ENCODE results near the gene EIF4A2. TPM values are rescaled to one million over a fixed set of nuclear protein-coding genes. Genes with fewer than 3 reads are reported as not detected.

The EIF4A2 gene
- total RNA-seq, 1 experiment from 2014 or later, result 574 TPM

GRCh38 chr3:186775999-186776398 lies 7.4 kb upstream of the EIF4A2 start:
- TF ChIP-seq FOXK1 (CRISPR knock-in tag; IDR thresholded peaks at IDR 0.05) (peak; percentile 33; the same call in 1 of the 2 replicates), ETV6 (CRISPR knock-in tag; IDR thresholded peaks at IDR 0.05) (peak; percentile 73; the same call in 1 of the 2 replicates), FOXP4 (CRISPR knock-in tag; IDR thresholded peaks at IDR 0.05) (no peak), ZNF423 (CRISPR knock-in tag; IDR thresholded peaks at IDR 0.05) (0 out of 2 replicates have a peak, but pooled peaks have one; percentile 11), TEAD1 (CRISPR knock-in tag; IDR thresholded peaks at IDR 0.05) (peak; percentile 37; the same call in 1 of the 2 replicates), ZNF425 (CRISPR knock-in tag; conservative IDR thresholded peaks at IDR 0.05) (no peak), ZMAT4 (CRISPR knock-in tag; IDR thresholded peaks at IDR 0.05) (no peak)
- TF ChIP-seq, protein P1, sequence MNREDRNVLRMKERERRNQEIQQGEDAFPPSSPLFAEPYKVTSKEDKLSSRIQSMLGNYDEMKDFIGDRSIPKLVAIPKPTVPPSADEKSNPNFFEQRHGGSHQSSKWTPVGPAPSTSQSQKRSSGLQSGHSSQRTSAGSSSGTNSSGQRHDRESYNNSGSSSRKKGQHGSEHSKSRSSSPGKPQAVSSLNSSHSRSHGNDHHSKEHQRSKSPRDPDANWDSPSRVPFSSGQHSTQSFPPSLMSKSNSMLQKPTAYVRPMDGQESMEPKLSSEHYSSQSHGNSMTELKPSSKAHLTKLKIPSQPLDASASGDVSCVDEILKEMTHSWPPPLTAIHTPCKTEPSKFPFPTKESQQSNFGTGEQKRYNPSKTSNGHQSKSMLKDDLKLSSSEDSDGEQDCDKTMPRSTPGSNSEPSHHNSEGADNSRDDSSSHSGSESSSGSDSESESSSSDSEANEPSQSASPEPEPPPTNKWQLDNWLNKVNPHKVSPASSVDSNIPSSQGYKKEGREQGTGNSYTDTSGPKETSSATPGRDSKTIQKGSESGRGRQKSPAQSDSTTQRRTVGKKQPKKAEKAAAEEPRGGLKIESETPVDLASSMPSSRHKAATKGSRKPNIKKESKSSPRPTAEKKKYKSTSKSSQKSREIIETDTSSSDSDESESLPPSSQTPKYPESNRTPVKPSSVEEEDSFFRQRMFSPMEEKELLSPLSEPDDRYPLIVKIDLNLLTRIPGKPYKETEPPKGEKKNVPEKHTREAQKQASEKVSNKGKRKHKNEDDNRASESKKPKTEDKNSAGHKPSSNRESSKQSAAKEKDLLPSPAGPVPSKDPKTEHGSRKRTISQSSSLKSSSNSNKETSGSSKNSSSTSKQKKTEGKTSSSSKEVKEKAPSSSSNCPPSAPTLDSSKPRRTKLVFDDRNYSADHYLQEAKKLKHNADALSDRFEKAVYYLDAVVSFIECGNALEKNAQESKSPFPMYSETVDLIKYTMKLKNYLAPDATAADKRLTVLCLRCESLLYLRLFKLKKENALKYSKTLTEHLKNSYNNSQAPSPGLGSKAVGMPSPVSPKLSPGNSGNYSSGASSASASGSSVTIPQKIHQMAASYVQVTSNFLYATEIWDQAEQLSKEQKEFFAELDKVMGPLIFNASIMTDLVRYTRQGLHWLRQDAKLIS (CRISPR knock-in tag; IDR thresholded peaks at IDR 0.05; ENCODE audit: borderline replicate concordance), result no peak
- peak overlapping the region; percentile 65 for H3K27ac Mint-ChIP-seq
- ChIA-PET CTCF (interaction anchor here (1.0 kb wide), 1 partner anchor 159 kb away, joined by 7 read pairs; no protein-coding TSS in a partner anchor), POLR2A (interaction anchor here (0.7 kb wide), 1 partner anchor 34 kb away, joined by 3 read pairs; no protein-coding TSS in a partner anchor)
- H3K9me3 Mint-ChIP-seq, result no peaks in the 10 kb centered on the region
- ATAC-seq (peak; percentile 81), DNase-seq (ENCODE audit: low spot score) (peak; percentile 30)
- peaks cover 42% of the 10 kb centered on the region for H3K27me3 Mint-ChIP-seq (ENCODE audit: low read depth)
- H3K36me3 Mint-ChIP-seq, result no peaks in the 10 kb centered on the region
- peak overlapping the region; percentile 24; the same call in 1 of the 2 replicates for H3K4me3 Mint-ChIP-seq
- peaks cover 26% of the 10 kb centered on the region for H3K4me1 Mint-ChIP-seq

DNA sequence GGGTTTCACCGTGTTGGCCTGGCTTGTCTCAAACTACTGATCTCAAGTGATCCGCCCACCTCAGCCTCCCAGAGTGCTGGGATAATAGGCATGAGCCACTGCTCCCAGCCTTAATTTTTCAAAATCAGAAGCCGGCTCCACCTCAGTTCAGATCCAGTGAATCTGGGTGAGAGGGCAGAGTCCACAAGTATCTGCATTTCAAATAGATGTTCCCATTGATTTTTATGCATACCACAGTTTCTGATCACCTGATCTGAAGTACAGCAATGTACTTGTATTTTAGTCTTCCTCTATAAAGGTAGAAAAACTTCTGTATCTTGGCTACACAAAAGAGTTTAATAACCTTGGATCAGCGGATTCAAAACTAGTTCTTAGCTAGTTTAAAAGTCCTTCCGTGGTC lies 4.2 kb upstream of the EIF4A2 start:
- ATAC-seq (no peak), DNase-seq (ENCODE audit: low spot score) (no peak)
- Mint-ChIP-seq H3K27me3 (ENCODE audit: low read depth) (peaks cover 19% of the 10 kb centered on the region), H3K9me3 (no peaks in the 10 kb centered on the region), H3K27ac (no peak overlapping the region), H3K4me3 (no peak overlapping the region), H3K36me3 (peaks cover 9% of the 10 kb centered on the region), H3K4me1 (peaks cover 20% of the 10 kb centered on the region)
- CTCF ChIA-PET, result interaction anchor here (1.0 kb wide), 2 partner anchors 162 to 165 kb away, joined by 3 read pairs; no protein-coding TSS in a partner anchor
- POLR2A ChIA-PET, result no interaction called here
- TF ChIP-seq CREB1 (CRISPR knock-in tag; IDR thresholded peaks at IDR 0.05) (no peak), NR3C1 (CRISPR knock-in tag; conservative IDR thresholded peaks at IDR 0.05; ENCODE audit: low read depth) (no peak), CDX4 (CRISPR knock-in tag; IDR thresholded peaks at IDR 0.05; ENCODE audit: borderline replicate concordance) (no peak), NR2C2 (CRISPR knock-in tag; IDR thresholded peaks at IDR 0.05) (no peak), SOX15 (CRISPR knock-in tag; IDR thresholded peaks at IDR 0.05) (no peak), HMGA2 (CRISPR knock-in tag; IDR thresholded peaks at IDR 0.05) (no peak), ZNF423 (CRISPR knock-in tag; IDR thresholded peaks at IDR 0.05) (no peak), ZNF416 (CRISPR knock-in tag; IDR thresholded peaks at IDR 0.05) (no peak), FOXK1 (CRISPR knock-in tag; IDR thresholded peaks at IDR 0.05) (no peak), JUN (CRISPR knock-in tag; IDR thresholded peaks at IDR 0.05) (no peak), TP53 (CRISPR knock-in tag; IDR thresholded peaks at IDR 0.05) (no peak), ATF2 (CRISPR knock-in tag; IDR thresholded peaks at IDR 0.05; ENCODE audit: borderline replicate concordance, low read depth) (no peak), SMAD3 (CRISPR knock-in tag; IDR thresholded peaks at IDR 0.05; ENCODE audit: borderline replicate concordance) (no peak), MYBL2 (CRISPR knock-in tag; IDR thresholded peaks at IDR 0.05) (no peak)
